ENCODE data around the gene UTF1. TPM values are rescaled to one million over a fixed set of nuclear protein-coding genes. Genes with fewer than 3 reads are reported as not detected.
A peak's percentile ranks its signal among the peaks of the same experiment; 100 is the strongest.

The UTF1 gene
- total and polyA plus RNA-seq, 2 of the 8 experiments (the other 6 are each of a cell fraction or from before 2014, with no cell fraction given), result 0.47 to 21.8 TPM

- Histone ChIP-seq H3K9ac (replicated peaks in 1 of 4; ENCODE audit: extremely low read depth in 1 of 4, low read depth in 3 of 4, low read length in 3 of 4) (no peak overlapping the region), H2BK15ac (ENCODE audit: low read length) (no peak overlapping the region), H3K18ac (ENCODE audit: extremely low read depth, low read length) (no peak overlapping the region), H2BK20ac (ENCODE audit: low read length) (no peak overlapping the region), H2BK120ac (replicated peaks; ENCODE audit: low read depth, low read length) (no peak overlapping the region), H3K14ac (ENCODE audit: insufficient read length) (no peak overlapping the region), H3K56ac (replicated peaks; ENCODE audit: insufficient read length, low read depth, low read length) (no peak overlapping the region), H4K8ac (ENCODE audit: extremely low read depth, insufficient read depth, low read length) (peak overlapping the region; percentile 68; the same call in 1 of the 2 replicates), H3K79me1 (ENCODE audit: low read depth, low read length) (no peaks in the 10 kb centered on the region), H3K4me3 (ENCODE audit: extremely low read depth in 1 of 4, insufficient read depth in 2 of 4, low read depth in 3 of 4, low read length in 4 of 4) (no peak overlapping the region), H3K4ac (replicated peaks; ENCODE audit: insufficient read length, low read depth, low read length) (no peak overlapping the region), H3K79me2 (ENCODE audit: control insufficient read depth in 1 of 2, insufficient read depth in 2 of 2, low read length in 2 of 2) (no peaks in the 10 kb centered on the region), H3K4me2 (ENCODE audit: insufficient read depth in 1 of 2, low read depth in 2 of 2, low read length in 2 of 2) (no peak overlapping the region), H3K4me1 (replicated peaks in 1 of 4; ENCODE audit: control insufficient read depth in 3 of 4, insufficient read depth in 4 of 4, low read length in 3 of 4) (no peaks in the 10 kb centered on the region), H2AK5ac (ENCODE audit: low read depth, low read length) (no peak overlapping the region), H2AFZ (ENCODE audit: low read length) (no peak overlapping the region), H3K9me3 (ENCODE audit: insufficient read depth in 2 of 2, low read depth in 1 of 2, low read length in 1 of 2) (no peaks in the 10 kb centered on the region), H3K23me2 (ENCODE audit: low read depth, low read length) (no peaks in the 10 kb centered on the region), H4K91ac (replicated peaks; ENCODE audit: insufficient read length, low read length) (no peak overlapping the region), H4K20me1 (replicated peaks in 1 of 2; ENCODE audit: control insufficient read depth in 1 of 2, insufficient read depth in 2 of 2, low read length in 2 of 2) (peaks cover 0 to 2% of the 10 kb centered on the region in 2 experiments), H4K5ac (ENCODE audit: insufficient read length, low read depth, low read length) (no peak overlapping the region), H3K23ac (ENCODE audit: insufficient read length) (no peak overlapping the region), H2BK12ac (ENCODE audit: low read depth, low read length) (no peak overlapping the region), H3K36me3 (ENCODE audit: control insufficient read depth in 2 of 4, insufficient read depth in 4 of 4, low read length in 3 of 4) (peaks cover 0 to 10% (median 0%) of the 10 kb centered on the region in 4 experiments; a peak in 2 of 8 replicates), H2BK5ac (ENCODE audit: low read depth, low read length) (no peak overlapping the region), H3K27ac (ENCODE audit: low read depth, low read length) (no peak overlapping the region), H3K27me3 (replicated peaks in 1 of 4; ENCODE audit: control insufficient read depth in 3 of 4, extremely low read depth in 1 of 4, insufficient read depth in 3 of 4, low read length in 3 of 4) (no peaks in the 10 kb centered on the region)
- POLR2A ChIA-PET (ENCODE audit: partially characterized antibody), result interaction anchor here (2.1 kb wide), 1 partner anchor 22 kb away, joined by 6 read pairs; no protein-coding TSS in a partner anchor
- DNase-seq (ENCODE audit: low read depth in 1 of 2, low spot score in 2 of 2) (no peak), FAIRE-seq (no peak)
- CTCF ChIA-PET (ENCODE audit: partially characterized antibody), result interaction anchor here (1.3 to 3.4 kb wide), 2 partner anchors 59 to 262 kb away, joined by 5 to 11 read pairs; no protein-coding TSS in a partner anchor
- 89% methylated on average over 26 of the region's 29 CpGs; no CpG with 5 or more reads in 1 of the 2 experiments for WGBS, 2 experiments (ENCODE audit: extremely low coverage in 1 of 2, insufficient coverage in 1 of 2, insufficient read length in 1 of 2, insufficient replicate concordance in 2 of 2, low coverage in 1 of 2, low lambda C conversion rate in 2 of 2, missing lambda C conversion rate in 1 of 2)
- no peak for TF ChIP-seq SP1 (IDR thresholded peaks at IDR 0.05; ENCODE audit: low read depth, low read length)
- TF ChIP-seq CBX5 (IDR thresholded peaks at IDR 0.05; ENCODE audit: low read depth, low read length), result no peak
- TF ChIP-seq NRF1 (IDR thresholded peaks at IDR 0.05; ENCODE audit: low read depth, low read length), result no peak
- no peak for TF ChIP-seq RXRA (IDR thresholded peaks at IDR 0.05; ENCODE audit: insufficient read depth, low read depth, low read length)
- TF ChIP-seq TBP (IDR thresholded peaks at IDR 0.05; ENCODE audit: low read depth, low read length), result no peak
- no peak for TF ChIP-seq SUZ12 (IDR thresholded peaks at IDR 0.05; ENCODE audit: low read length)
- no peak for TF ChIP-seq YY1 (IDR thresholded peaks at IDR 0.05; ENCODE audit: low read depth, low read length)
- TF ChIP-seq, protein P1, sequence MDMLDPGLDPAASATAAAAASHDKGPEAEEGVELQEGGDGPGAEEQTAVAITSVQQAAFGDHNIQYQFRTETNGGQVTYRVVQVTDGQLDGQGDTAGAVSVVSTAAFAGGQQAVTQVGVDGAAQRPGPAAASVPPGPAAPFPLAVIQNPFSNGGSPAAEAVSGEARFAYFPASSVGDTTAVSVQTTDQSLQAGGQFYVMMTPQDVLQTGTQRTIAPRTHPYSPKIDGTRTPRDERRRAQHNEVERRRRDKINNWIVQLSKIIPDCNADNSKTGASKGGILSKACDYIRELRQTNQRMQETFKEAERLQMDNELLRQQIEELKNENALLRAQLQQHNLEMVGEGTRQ (IDR thresholded peaks at IDR 0.05; ENCODE audit: low read length), result no peak
- no peak for TF ChIP-seq CREB1 (IDR thresholded peaks at IDR 0.05)
- no peak for TF ChIP-seq SIX5 (IDR thresholded peaks at IDR 0.05; ENCODE audit: low read depth, low read length)
- TF ChIP-seq KDM4A (IDR thresholded peaks at IDR 0.05; ENCODE audit: low read depth, low read length, severe bottlenecking), result no peak
- TF ChIP-seq NANOG (IDR thresholded peaks at IDR 0.05; ENCODE audit: insufficient read depth, low read depth, low read length, poor library complexity, severe bottlenecking), result no peak
These were observed 27.9 kb upstream of the UTF1 start for GRCh38 chr10:133201948-133202725.
